ENCODE data around the gene DLGAP1.

DLGAP1 gene

DNA sequence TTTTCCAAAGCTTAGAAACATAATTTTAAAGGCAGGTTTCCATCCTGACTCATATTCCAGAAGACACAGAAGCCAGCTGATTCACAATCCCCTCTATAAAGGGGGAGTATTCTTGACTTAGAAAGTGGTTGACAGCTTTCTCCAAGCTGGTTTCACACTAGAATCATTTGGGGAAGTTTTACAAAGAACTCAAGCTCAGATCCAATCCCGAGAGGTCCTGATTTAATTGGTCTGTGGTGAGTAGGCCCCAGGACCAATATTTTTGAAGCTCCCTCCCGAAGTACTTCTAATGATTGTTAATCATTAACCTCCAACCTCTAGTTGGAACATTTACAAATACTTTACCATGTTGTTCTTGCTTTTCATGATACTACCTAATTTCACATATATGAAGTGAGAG lies 184.1 kb downstream of the DLGAP1 start:
- no peak for TF ChIP-seq CREB1 (IDR thresholded peaks at IDR 0.05; ENCODE audit: low read depth)
- no peak for TF ChIP-seq TAF1 (IDR thresholded peaks at IDR 0.05; ENCODE audit: low read depth)
- TF ChIP-seq ZBTB7A (IDR thresholded peaks at IDR 0.05; ENCODE audit: low read depth): no peak
- TF ChIP-seq RAD21 (IDR thresholded peaks at IDR 0.05; ENCODE audit: low read depth): no peak
- no peak for TF ChIP-seq CEBPB (IDR thresholded peaks at IDR 0.05)
- no peak for TF ChIP-seq TCF12 (IDR thresholded peaks at IDR 0.05; ENCODE audit: low read depth)
- no peak for TF ChIP-seq EGR1 (IDR thresholded peaks at IDR 0.05)
- no peak for TF ChIP-seq NFIC (IDR thresholded peaks at IDR 0.05)
- TF ChIP-seq FOXM1 (IDR thresholded peaks at IDR 0.05; ENCODE audit: borderline replicate concordance, low read depth): no peak
- TF ChIP-seq, protein P1, sequence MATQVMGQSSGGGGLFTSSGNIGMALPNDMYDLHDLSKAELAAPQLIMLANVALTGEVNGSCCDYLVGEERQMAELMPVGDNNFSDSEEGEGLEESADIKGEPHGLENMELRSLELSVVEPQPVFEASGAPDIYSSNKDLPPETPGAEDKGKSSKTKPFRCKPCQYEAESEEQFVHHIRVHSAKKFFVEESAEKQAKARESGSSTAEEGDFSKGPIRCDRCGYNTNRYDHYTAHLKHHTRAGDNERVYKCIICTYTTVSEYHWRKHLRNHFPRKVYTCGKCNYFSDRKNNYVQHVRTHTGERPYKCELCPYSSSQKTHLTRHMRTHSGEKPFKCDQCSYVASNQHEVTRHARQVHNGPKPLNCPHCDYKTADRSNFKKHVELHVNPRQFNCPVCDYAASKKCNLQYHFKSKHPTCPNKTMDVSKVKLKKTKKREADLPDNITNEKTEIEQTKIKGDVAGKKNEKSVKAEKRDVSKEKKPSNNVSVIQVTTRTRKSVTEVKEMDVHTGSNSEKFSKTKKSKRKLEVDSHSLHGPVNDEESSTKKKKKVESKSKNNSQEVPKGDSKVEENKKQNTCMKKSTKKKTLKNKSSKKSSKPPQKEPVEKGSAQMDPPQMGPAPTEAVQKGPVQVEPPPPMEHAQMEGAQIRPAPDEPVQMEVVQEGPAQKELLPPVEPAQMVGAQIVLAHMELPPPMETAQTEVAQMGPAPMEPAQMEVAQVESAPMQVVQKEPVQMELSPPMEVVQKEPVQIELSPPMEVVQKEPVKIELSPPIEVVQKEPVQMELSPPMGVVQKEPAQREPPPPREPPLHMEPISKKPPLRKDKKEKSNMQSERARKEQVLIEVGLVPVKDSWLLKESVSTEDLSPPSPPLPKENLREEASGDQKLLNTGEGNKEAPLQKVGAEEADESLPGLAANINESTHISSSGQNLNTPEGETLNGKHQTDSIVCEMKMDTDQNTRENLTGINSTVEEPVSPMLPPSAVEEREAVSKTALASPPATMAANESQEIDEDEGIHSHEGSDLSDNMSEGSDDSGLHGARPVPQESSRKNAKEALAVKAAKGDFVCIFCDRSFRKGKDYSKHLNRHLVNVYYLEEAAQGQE (IDR thresholded peaks at IDR 0.05; ENCODE audit: low read depth): no peak
- TF ChIP-seq, protein P2, sequence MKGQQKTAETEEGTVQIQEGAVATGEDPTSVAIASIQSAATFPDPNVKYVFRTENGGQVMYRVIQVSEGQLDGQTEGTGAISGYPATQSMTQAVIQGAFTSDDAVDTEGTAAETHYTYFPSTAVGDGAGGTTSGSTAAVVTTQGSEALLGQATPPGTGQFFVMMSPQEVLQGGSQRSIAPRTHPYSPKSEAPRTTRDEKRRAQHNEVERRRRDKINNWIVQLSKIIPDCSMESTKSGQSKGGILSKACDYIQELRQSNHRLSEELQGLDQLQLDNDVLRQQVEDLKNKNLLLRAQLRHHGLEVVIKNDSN (IDR thresholded peaks at IDR 0.05): no peak
- TF ChIP-seq, protein P3, sequence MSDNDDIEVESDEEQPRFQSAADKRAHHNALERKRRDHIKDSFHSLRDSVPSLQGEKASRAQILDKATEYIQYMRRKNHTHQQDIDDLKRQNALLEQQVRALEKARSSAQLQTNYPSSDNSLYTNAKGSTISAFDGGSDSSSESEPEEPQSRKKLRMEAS (IDR thresholded peaks at IDR 0.05): no peak
- no peak for TF ChIP-seq EP300 (IDR thresholded peaks at IDR 0.05; ENCODE audit: borderline replicate concordance)
- TF ChIP-seq TEAD4 (IDR thresholded peaks at IDR 0.05): no peak
- no peak for TF ChIP-seq YY1 (IDR thresholded peaks at IDR 0.05; ENCODE audit: low read depth)

DNA sequence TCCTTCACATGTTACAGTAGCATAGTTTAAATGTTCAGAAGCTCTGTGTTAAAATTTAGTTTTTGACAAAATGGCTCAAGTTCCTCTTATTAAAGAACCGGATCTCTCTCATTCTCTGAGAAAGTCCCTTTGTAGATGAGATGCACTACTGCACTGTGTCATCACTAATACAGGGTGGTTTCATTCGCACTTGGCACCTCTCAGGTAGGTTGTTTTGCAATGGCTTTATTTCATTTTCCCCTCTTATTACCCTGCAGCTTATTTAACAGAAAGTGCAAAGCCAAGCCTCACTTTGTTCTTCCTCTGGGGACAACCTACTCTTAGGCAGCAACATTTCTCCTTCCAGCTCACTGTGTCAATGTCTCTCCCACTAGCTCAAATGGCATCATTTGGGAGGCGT lies 185.1 kb downstream of the DLGAP1 start:
- TF ChIP-seq CREB1 (IDR thresholded peaks at IDR 0.05; ENCODE audit: low read depth): no peak
- TF ChIP-seq, protein P1 (IDR thresholded peaks at IDR 0.05; ENCODE audit: low read depth): no peak
- TF ChIP-seq CEBPB (IDR thresholded peaks at IDR 0.05): no peak
- TF ChIP-seq NFIC (IDR thresholded peaks at IDR 0.05): no peak
- TF ChIP-seq, protein P2 (IDR thresholded peaks at IDR 0.05): no peak
- TF ChIP-seq, protein P3 (IDR thresholded peaks at IDR 0.05): no peak
- TF ChIP-seq TAF1 (IDR thresholded peaks at IDR 0.05; ENCODE audit: low read depth): no peak
- no peak for TF ChIP-seq RAD21 (IDR thresholded peaks at IDR 0.05; ENCODE audit: low read depth)
- TF ChIP-seq EP300 (IDR thresholded peaks at IDR 0.05; ENCODE audit: borderline replicate concordance): no peak
- no peak for TF ChIP-seq EGR1 (IDR thresholded peaks at IDR 0.05)

DNA sequence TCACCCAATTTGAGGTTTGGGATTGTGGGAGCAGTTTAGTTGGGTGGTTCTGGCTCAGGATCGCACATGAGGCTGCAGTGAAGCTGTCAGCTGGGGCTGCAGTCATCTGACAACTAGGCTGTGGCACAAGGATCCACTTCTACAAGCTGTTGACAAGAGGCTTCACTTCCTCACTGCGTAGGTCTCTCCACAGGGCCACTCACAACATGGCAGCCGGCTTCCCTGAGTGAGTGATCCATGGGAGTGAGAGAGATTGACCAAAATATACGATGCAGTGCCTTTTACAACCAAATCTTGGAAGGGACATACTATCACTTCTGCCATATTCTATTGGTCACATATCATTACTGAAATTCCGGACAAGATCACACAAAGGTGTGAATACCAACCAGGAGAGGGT lies 187.5 kb downstream of the DLGAP1 start:
- TF ChIP-seq EP300 (IDR thresholded peaks at IDR 0.05; ENCODE audit: borderline replicate concordance): no peak
- no peak for TF ChIP-seq ZBTB7A (IDR thresholded peaks at IDR 0.05; ENCODE audit: low read depth)
- TF ChIP-seq RAD21 (IDR thresholded peaks at IDR 0.05; ENCODE audit: low read depth): no peak
- no peak for TF ChIP-seq CEBPB (IDR thresholded peaks at IDR 0.05)
- TF ChIP-seq, protein P3 (IDR thresholded peaks at IDR 0.05): no peak
- no peak for TF ChIP-seq FOXM1 (IDR thresholded peaks at IDR 0.05; ENCODE audit: borderline replicate concordance, low read depth)
- TF ChIP-seq NFIC (IDR thresholded peaks at IDR 0.05): no peak
- no peak for TF ChIP-seq TEAD4 (IDR thresholded peaks at IDR 0.05)
- no peak for TF ChIP-seq YY1 (IDR thresholded peaks at IDR 0.05; ENCODE audit: low read depth)
- TF ChIP-seq EGR1 (IDR thresholded peaks at IDR 0.05): no peak
- TF ChIP-seq TAF1 (IDR thresholded peaks at IDR 0.05; ENCODE audit: low read depth): no peak
- TF ChIP-seq CREB1 (IDR thresholded peaks at IDR 0.05; ENCODE audit: low read depth): no peak
- TF ChIP-seq, protein P1 (IDR thresholded peaks at IDR 0.05; ENCODE audit: low read depth): no peak
- no peak for TF ChIP-seq TCF12 (IDR thresholded peaks at IDR 0.05; ENCODE audit: low read depth)
- TF ChIP-seq, protein P2 (IDR thresholded peaks at IDR 0.05): no peak

DNA sequence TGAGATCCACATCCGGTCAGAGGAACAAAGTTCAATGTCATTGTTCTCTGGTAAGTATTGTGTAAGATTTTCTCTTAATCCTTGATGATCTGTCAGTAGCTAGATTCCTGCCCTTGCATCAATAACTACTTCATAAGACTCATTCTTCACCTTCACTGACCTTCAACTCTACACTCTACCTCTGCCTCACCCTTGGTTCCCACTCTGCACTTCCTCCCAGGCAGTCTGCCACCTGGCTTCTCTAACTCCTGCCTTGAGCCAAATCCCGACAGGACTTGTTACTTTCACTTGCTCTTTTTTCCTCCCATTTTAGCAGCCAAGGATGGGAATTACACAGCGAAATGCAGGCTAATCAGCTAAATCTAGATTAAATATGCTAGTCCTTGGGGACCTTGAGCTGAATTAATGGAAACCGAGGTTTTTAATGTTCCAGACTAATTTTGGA lies 190.7 kb downstream of the DLGAP1 start:
- TF ChIP-seq, protein P1 (IDR thresholded peaks at IDR 0.05; ENCODE audit: low read depth): no peak
- TF ChIP-seq TCF12 (IDR thresholded peaks at IDR 0.05; ENCODE audit: low read depth): no peak
- TF ChIP-seq TAF1 (IDR thresholded peaks at IDR 0.05; ENCODE audit: low read depth): no peak
- no peak for TF ChIP-seq EGR1 (IDR thresholded peaks at IDR 0.05)
- no peak for TF ChIP-seq TEAD4 (IDR thresholded peaks at IDR 0.05)
- TF ChIP-seq, protein P2 (IDR thresholded peaks at IDR 0.05): no peak
- TF ChIP-seq CEBPB (IDR thresholded peaks at IDR 0.05): no peak
- TF ChIP-seq, protein P3 (IDR thresholded peaks at IDR 0.05): no peak
- no peak for TF ChIP-seq FOXM1 (IDR thresholded peaks at IDR 0.05; ENCODE audit: borderline replicate concordance, low read depth)
- TF ChIP-seq EP300 (IDR thresholded peaks at IDR 0.05; ENCODE audit: borderline replicate concordance): no peak
- no peak for TF ChIP-seq NFIC (IDR thresholded peaks at IDR 0.05)
- TF ChIP-seq ZBTB7A (IDR thresholded peaks at IDR 0.05; ENCODE audit: low read depth): no peak
- TF ChIP-seq CREB1 (IDR thresholded peaks at IDR 0.05; ENCODE audit: low read depth): no peak
- no peak for TF ChIP-seq RAD21 (IDR thresholded peaks at IDR 0.05; ENCODE audit: low read depth)
- no peak for TF ChIP-seq YY1 (IDR thresholded peaks at IDR 0.05; ENCODE audit: low read depth)

All from Ishikawa (cell line).